Erythroblast (primary cell): ENCODE results near the gene JPH4.

Experiments used
- GATA1 ChIP-seq: IDR thresholded peaks from 2 replicates; pipeline ENCODE4 v1.6.1; 2011; ENCODE audit warnings: low read depth, mild to moderate bottlenecking, control low read depth, low read length, moderate library complexity
- POLR2A ChIP-seq: IDR thresholded peaks from 2 replicates; pipeline ENCODE4 v1.6.1; 2011; ENCODE audit warnings: mild to moderate bottlenecking, low read length

- no peak for TF ChIP-seq POLR2A
- TF ChIP-seq GATA1, result no peak
Measured at GRCh38 chr14:23528555-23528954, 50.0 kb downstream of the JPH4 start.
